ENCODE measurements around the gene YTHDC2.

DNA sequence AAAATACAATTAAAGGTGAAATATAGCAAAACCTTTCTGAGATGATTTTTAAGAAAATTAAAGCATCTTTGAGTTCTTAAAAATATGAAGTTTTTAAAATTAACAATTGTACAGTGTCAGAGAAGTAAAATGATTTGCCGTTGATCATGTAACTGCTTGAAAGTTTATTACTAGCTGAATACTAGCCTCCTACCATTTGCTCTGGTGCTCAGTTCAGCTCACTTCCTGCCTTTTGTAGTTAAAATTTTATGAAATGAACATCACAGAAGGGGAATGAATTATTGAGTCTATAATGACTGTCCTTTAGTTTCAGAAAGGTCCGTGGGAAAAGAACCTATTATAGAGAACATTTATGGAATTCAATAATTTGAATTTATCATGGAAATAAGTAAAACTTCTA, 9.7 kb downstream of the YTHDC2 start:
- TF ChIP-seq POLR2A (IDR thresholded peaks at IDR 0.05) (no peak), POLR2AphosphoS5 (IDR thresholded peaks at IDR 0.05) (no peak)
- TF ChIP-seq, protein P1, sequence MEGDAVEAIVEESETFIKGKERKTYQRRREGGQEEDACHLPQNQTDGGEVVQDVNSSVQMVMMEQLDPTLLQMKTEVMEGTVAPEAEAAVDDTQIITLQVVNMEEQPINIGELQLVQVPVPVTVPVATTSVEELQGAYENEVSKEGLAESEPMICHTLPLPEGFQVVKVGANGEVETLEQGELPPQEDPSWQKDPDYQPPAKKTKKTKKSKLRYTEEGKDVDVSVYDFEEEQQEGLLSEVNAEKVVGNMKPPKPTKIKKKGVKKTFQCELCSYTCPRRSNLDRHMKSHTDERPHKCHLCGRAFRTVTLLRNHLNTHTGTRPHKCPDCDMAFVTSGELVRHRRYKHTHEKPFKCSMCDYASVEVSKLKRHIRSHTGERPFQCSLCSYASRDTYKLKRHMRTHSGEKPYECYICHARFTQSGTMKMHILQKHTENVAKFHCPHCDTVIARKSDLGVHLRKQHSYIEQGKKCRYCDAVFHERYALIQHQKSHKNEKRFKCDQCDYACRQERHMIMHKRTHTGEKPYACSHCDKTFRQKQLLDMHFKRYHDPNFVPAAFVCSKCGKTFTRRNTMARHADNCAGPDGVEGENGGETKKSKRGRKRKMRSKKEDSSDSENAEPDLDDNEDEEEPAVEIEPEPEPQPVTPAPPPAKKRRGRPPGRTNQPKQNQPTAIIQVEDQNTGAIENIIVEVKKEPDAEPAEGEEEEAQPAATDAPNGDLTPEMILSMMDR (IDR thresholded peaks at IDR 0.05): no peak

Data from upper lobe of left lung (tissue), 4 donors.